GM13976 (cell line): ENCODE data around the gene LGSN.
"Not testable (repeated sequence)": the region's sequence is repeated elsewhere in the genome, so short reads cannot be mapped to it uniquely, and the experiment has no call there.

Experiments
- DNase-seq: peaks from one replicate; pipeline ENCODE4 v3.0.0; 2012; ENCODE audit warnings: low spot score
- CTCF ChIP-seq: IDR thresholded peaks from 2 replicates; pipeline ENCODE4 v1.5.1; 2012; ENCODE audit warnings: borderline replicate concordance, mild to moderate bottlenecking; ENCODE audit not compliant: insufficient read depth; ENCODE audit errors: extremely low read depth, missing control alignments, control extremely low read depth
- in situ Hi-C: fragments of 300-500 bp; cut with MboI; formaldehyde crosslinking; loops from one replicate; pipeline ENCODE4 v1.12.0; 2022; ENCODE audit warnings: low sequenced_read_pairs, mixed read lengths, inconsistent platforms; ENCODE audit not compliant: unreplicated experiment

LGSN gene

GRCh38 chr6:63319939-63320338, at the start of gene LGSN:
Gene LGSN (minus strand): TSS chr6:63319983. CDS start chr6:63319943, 40 bp downstream.
- TF ChIP-seq CTCF: no peak
- no peak for DNase-seq
- in situ Hi-C loops: no loop called here

- in situ Hi-C loops: no loop called here
- DNase-seq: no peak
- TF ChIP-seq CTCF: no peak
Measured at GRCh38 chr6:63368347-63368746, 48.6 kb upstream of the LGSN start.

GRCh38 chr6:63362500-63363120, 42.8 kb upstream of the LGSN start:
- in situ Hi-C loops, DNase-seq: not testable (repeated sequence)

GRCh38 chr6:63357384-63357783, 37.6 kb upstream of the LGSN start:
- in situ Hi-C loops: loop anchor here (10.0 kb wide), 2 partner anchors 237 to 407 kb away; no protein-coding TSS in a partner anchor

GRCh38 chr6:63355632-63356031, 35.8 kb upstream of the LGSN start:
- no peak for TF ChIP-seq CTCF
- DNase-seq: no peak
- in situ Hi-C loops: loop anchor here (10.0 kb wide), 2 partner anchors 239 to 409 kb away; no protein-coding TSS in a partner anchor

More at GRCh38 chr6:63357384-63357783, 37.6 kb upstream of the LGSN start:
- DNase-seq: not testable (repeated sequence)

- TF ChIP-seq CTCF: no peak
- in situ Hi-C loops: loop anchor here (10.0 kb wide), 2 partner anchors 242 to 412 kb away; no protein-coding TSS in a partner anchor
- DNase-seq: no peak
Measured at GRCh38 chr6:63353286-63353630, 33.5 kb upstream of the LGSN start.

GRCh38 chr6:63352544-63353285, 32.9 kb upstream of the LGSN start:
- peak; percentile 53 for DNase-seq
- TF ChIP-seq CTCF: peak; percentile 54
- in situ Hi-C loops: loop anchor here (10.0 kb wide), 2 partner anchors 242 to 412 kb away; no protein-coding TSS in a partner anchor
